22Rv1 (cell line): ENCODE data around the gene TEX28.
"Not testable (repeated sequence)": the region's sequence is repeated elsewhere in the genome, so short reads cannot be mapped to it uniquely, and the experiment has no call there.

Source experiments
- CTCF ChIP-seq: fragments of 450-650 bp; IDR thresholded peaks from 2 replicates; pipeline ENCODE4 v1.5.1; 2017; ENCODE audit warnings: mild to moderate bottlenecking
- ZFX ChIP-seq: fragments of 450-650 bp; IDR thresholded peaks from 2 replicates; pipeline ENCODE4 v1.6.1; 2017; ENCODE audit warnings: antibody characterized with exemption, borderline replicate concordance

- not testable (repeated sequence) for TF ChIP-seq CTCF, ZFX
Observed at GRCh38 chrX:154343063-154343462, 48.1 kb upstream of the TEX28 start.
